ENCODE data around the gene ING3. TPM values are rescaled to one million over a fixed set of nuclear protein-coding genes. Genes with fewer than 3 reads are reported as not detected.

Gene ING3
- total and polyA plus RNA-seq, 2 of the 8 experiments (the other 6 are each of a cell fraction or from before 2014, with no cell fraction given): 6.0 to 17.7 TPM

DNA sequence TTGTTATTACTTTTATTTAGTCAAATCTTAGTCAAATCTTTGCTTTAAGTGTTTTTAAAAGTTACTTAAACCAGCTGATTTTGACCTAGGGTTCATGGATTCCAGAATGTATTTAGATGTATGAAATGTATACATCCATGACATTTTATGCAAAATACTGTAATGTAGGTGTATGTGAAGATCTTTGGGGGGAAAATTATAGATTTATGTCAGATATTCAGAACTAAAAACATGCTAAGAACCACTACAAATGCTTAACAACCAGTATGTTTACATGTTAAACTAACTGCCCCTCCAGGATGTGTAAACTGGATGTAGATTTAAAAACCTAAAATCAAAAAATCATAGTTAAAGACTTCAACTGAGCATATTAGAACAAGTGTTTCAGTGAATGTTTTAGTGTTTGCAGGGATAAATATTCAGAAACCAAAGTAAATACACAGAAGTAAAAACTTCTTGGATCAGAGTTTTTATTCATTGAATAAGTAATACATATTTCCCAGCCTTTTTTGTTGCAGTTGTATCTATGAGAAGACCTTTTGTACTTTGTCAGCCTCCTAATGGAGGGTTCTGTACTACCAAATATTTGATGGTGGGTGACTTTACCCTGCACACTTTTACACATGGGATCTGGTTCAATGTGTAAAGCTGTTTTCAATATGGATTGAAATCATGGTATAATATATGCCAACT, 41.8 kb downstream of the ING3 start:
- Histone ChIP-seq H2BK12ac (ENCODE audit: low read depth, low read length) (no peak overlapping the region), H3K4me2 (ENCODE audit: insufficient read depth in 1 of 2, low read depth in 2 of 2, low read length in 2 of 2) (no peak overlapping the region), H3K79me2 (ENCODE audit: control insufficient read depth in 1 of 2, insufficient read depth in 2 of 2, low read length in 2 of 2) (no peaks in the 10 kb centered on the region), H2BK15ac (ENCODE audit: low read length) (no peak overlapping the region), H3K4ac (replicated peaks; ENCODE audit: insufficient read length, low read depth, low read length) (no peak overlapping the region), H2AK5ac (ENCODE audit: low read depth, low read length) (no peak overlapping the region), H4K8ac (ENCODE audit: extremely low read depth, insufficient read depth, low read length) (no peak overlapping the region), H3K36me3 (ENCODE audit: control insufficient read depth in 2 of 4, insufficient read depth in 4 of 4, low read length in 3 of 4) (no peaks in the 10 kb centered on the region), H3K18ac (ENCODE audit: extremely low read depth, low read length) (no peak overlapping the region), H4K91ac (replicated peaks; ENCODE audit: insufficient read length, low read length) (no peak overlapping the region), H2AFZ (ENCODE audit: low read length) (no peak overlapping the region), H3K9me3 (ENCODE audit: insufficient read depth in 2 of 2, low read depth in 1 of 2, low read length in 1 of 2) (no peaks in the 10 kb centered on the region), H3K23me2 (ENCODE audit: low read depth, low read length) (0 out of 2 replicates have a peak, but pooled peaks cover 2% of the 10 kb centered on the region), H3K56ac (replicated peaks; ENCODE audit: insufficient read length, low read depth, low read length) (no peak overlapping the region), H3K9ac (replicated peaks in 1 of 4; ENCODE audit: extremely low read depth in 1 of 4, low read depth in 3 of 4, low read length in 3 of 4) (no peak overlapping the region), H3K4me3 (ENCODE audit: extremely low read depth in 1 of 4, insufficient read depth in 2 of 4, low read depth in 3 of 4, low read length in 4 of 4) (no peak overlapping the region), H2BK20ac (ENCODE audit: low read length) (no peak overlapping the region), H3K4me1 (replicated peaks in 1 of 4; ENCODE audit: control insufficient read depth in 3 of 4, insufficient read depth in 4 of 4, low read length in 3 of 4) (peaks cover 0 to 4% (median 3%) of the 10 kb centered on the region in 4 experiments; a peak in 4 of 7 replicates), H3K27ac (ENCODE audit: low read depth, low read length) (no peak overlapping the region), H2BK120ac (replicated peaks; ENCODE audit: low read depth, low read length) (no peak overlapping the region), H4K5ac (ENCODE audit: insufficient read length, low read depth, low read length) (no peak overlapping the region), H2BK5ac (ENCODE audit: low read depth, low read length) (no peak overlapping the region), H3K14ac (ENCODE audit: insufficient read length) (no peak overlapping the region), H3K27me3 (replicated peaks in 1 of 4; ENCODE audit: control insufficient read depth in 3 of 4, extremely low read depth in 1 of 4, insufficient read depth in 3 of 4, low read length in 3 of 4) (peaks cover 0 to 20% (median 12%) of the 10 kb centered on the region in 4 experiments; a peak in 5 of 7 replicates), H3K79me1 (ENCODE audit: low read depth, low read length) (no peaks in the 10 kb centered on the region), H3K23ac (ENCODE audit: insufficient read length) (no peak overlapping the region), H4K20me1 (replicated peaks in 1 of 2; ENCODE audit: control insufficient read depth in 1 of 2, insufficient read depth in 2 of 2, low read length in 2 of 2) (no peaks in the 10 kb centered on the region)
- POLR2A ChIA-PET (ENCODE audit: partially characterized antibody): interaction anchor here (0.7 kb wide), 1 partner anchor 33 kb away, joined by 3 read pairs; no protein-coding TSS in a partner anchor
- FAIRE-seq: no peak
- CTCF ChIA-PET (ENCODE audit: partially characterized antibody): interaction anchor here (8.4 kb wide), 1 partner anchor 87 kb away, joined by 139 read pairs; no protein-coding TSS in a partner anchor
- DNase-seq (ENCODE audit: low read depth in 1 of 2, low spot score in 2 of 2): no peak
